ENCODE measurements around the gene RAX. TPM values are rescaled to one million over a fixed set of nuclear protein-coding genes. Genes with fewer than 3 reads are reported as not detected.

Gene RAX
- total RNA-seq, 2 donors from 2014 or later, result not detected

DNA sequence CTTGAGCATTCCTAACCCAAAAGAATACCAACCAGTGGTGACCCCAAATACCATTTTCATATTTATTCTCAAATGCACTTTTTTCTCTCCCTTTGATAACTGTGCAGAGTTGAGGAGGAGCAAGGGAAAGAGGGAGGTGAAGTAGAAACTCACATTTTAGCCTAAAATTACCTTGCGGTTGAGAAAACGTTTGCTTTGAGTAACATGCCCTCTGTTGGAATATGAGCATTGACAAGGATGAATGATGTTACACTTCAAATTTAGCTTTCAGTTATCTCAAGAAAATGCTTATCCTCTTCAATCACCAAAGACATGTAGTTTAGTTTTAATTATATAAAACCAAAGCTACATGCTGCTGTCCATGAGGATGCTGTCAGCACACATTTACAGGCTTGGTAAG is 50.9 kb downstream of the RAX start:
- no peaks in the 10 kb centered on the region for H3K9me3 ChIP-seq (ENCODE audit: control insufficient read depth, low read length, poor library complexity, severe bottlenecking)
- Mint-ChIP-seq H3K4me1 (peaks cover 7% of the 10 kb centered on the region), H3K27me3 (peaks cover 89% of the 10 kb centered on the region), H3K4me3 (no peak overlapping the region), H3K27ac (no peak overlapping the region), H3K36me3 (ENCODE audit: low read depth) (peaks cover 10% of the 10 kb centered on the region)
- DNase-seq (no peak), ATAC-seq (no peak)

DNA sequence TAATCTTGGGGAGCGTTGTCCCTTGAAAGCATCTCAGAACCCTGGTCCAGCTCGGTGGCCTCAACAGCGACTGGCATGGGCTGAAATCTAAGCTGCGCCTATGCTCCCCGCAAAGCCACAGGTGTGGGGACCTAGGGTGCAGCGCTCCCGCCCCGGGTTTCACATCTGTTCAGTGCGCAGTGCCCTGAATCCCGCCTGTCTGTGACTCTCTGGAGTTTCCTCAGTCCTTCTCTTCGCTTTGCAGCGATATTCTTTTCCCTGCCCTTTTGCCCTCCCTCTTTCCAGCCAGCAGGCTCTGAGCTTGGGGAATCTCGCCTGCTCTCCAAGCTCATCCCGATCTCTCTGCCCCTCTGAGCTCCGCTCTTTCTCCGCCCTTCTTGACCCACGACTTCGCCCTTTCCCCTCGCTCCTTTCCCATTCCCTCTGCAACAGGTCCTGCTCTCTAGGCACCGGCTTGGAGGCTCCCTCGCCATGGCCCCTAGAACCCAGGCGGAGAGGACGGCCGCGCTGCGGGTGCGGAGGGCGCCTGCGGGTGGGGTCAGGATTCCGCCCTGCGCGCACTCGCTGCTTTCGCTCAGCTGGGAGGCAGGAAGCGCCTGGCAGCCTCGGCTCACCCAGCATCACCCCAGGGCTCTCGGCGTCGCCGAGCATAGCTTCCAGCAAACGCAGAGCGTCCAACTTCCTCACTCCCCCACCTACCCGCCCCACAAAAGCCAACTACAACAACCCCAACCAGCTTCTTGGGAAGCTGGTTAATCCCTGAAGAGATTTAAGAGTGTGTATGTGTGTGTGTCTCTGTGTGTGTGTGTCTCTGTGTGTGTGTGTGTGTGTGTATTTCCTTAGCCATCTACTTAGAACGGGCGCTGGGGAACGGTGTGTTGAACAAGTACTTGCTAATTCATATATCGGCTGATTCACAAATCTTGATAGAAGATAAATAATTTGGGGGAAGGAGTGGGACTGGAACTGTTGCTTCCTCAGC is 52.2 kb downstream of the RAX start:
- H3K27ac Mint-ChIP-seq, result peak overlapping the region; percentile 62
- peak overlapping the region; percentile 42 for H3K4me3 Mint-ChIP-seq
- H3K27me3 Mint-ChIP-seq, result peaks cover 87% of the 10 kb centered on the region
- no peaks in the 10 kb centered on the region for H3K9me3 ChIP-seq (ENCODE audit: control insufficient read depth, low read length, poor library complexity, severe bottlenecking)
- no peak for ATAC-seq
- no peak for DNase-seq
- peaks cover 7% of the 10 kb centered on the region for H3K4me1 Mint-ChIP-seq
- peaks cover 10% of the 10 kb centered on the region for H3K36me3 Mint-ChIP-seq (ENCODE audit: low read depth)

DNA sequence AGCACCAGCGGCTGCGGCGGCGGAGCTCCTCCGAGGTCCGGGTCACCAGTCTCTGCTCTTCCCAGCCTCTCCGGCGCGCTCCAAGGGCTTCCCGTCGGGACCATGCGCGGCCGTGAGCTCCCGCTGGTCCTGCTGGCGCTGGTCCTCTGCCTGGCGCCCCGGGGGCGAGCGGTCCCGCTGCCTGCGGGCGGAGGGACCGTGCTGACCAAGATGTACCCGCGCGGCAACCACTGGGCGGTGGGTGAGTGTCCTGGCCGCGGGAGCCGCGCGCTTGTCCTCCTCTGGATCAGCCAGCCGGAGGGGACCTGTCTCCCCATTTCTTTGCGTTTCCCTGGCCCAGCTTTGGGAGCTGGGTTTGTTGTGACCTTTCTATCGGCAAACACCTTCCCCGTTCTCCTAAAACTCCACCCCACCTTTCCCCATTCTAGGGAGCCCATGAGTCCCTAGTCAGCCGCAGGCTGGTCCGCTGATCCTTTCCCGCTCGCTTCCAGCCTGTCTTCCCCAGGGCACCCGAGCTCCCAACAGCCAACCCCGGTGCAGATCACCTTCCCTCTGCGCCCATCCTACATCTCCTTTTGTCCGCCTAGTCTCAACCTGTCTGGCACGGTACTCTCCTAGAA is 53.0 kb downstream of the RAX start:
- Mint-ChIP-seq H3K4me3 (peak overlapping the region; percentile 74), H3K27me3 (peaks cover 86% of the 10 kb centered on the region), H3K4me1 (peaks cover 7% of the 10 kb centered on the region), H3K27ac (peak overlapping the region; percentile 62), H3K36me3 (ENCODE audit: low read depth) (peaks cover 7% of the 10 kb centered on the region)
- H3K9me3 ChIP-seq (ENCODE audit: control insufficient read depth, low read length, poor library complexity, severe bottlenecking), result no peaks in the 10 kb centered on the region
- no peak for ATAC-seq
- DNase-seq, result no peak

DNA sequence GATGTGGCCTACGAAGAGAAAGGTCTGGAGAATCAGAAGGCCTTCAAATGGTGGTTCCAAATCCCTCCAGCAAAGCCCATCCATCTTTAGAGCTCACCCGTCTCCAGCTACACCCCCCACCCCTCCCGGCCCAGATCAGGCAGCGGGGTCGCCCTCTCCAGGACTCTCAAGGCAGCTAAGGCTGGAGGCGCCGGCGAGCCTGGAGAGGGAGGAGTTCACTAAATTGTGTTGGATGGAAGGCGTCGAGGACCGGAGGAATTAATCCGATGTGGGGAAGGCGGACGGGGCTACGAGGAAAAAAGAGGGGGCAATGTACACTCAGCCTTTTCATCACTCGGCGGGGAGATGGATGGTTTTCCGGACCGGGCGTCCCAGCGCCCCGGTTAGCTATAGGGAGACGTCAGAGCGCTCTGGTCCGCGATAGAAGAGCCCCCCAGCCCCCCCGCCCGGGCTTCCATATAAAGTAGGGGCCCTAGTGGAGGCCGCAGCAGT is 53.5 kb downstream of the RAX start, which contains the start of gene GRP:
Gene GRP (plus strand): TSS at position 487 of the 492 bp plus-strand sequence. CDS start 108 bp downstream, outside the sequence.
- Mint-ChIP-seq H3K27me3 (peaks cover 88% of the 10 kb centered on the region), H3K27ac (peak within 1 kb of the TSS; percentile 62), H3K36me3 (ENCODE audit: low read depth) (peaks cover 7% of the 10 kb centered on the region), H3K4me3 (peak within 1 kb of the TSS; percentile 74), H3K4me1 (peaks cover 7% of the 10 kb centered on the region)
- H3K9me3 ChIP-seq (ENCODE audit: control insufficient read depth, low read length, poor library complexity, severe bottlenecking), result no peaks in the 10 kb centered on the region
- DNase-seq (no peak), ATAC-seq (no peak)

DNA sequence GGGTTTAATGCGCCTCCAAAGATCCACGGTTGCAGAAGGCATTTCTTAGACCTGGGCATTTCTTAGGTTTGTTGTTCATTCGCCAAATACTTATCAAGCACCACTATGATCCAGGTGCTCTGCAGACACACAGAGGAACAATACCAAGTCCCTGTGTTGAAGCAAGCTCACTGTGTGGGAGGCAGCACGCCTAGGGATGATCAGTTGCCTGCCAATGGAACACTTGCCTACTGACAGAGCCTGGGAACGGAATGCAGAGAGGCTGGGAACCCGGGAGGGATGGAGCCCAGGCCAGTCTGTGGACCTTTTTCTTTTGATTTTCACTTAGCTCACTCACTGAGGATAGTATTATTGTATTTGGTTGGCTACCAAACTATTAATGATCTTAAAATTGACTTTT is 55.2 kb downstream of the RAX start:
- H3K9me3 ChIP-seq (ENCODE audit: control insufficient read depth, low read length, poor library complexity, severe bottlenecking), result no peaks in the 10 kb centered on the region
- no peak for ATAC-seq
- H3K27me3 Mint-ChIP-seq, result peaks cover 85% of the 10 kb centered on the region
- no peak overlapping the region for H3K27ac Mint-ChIP-seq
- H3K36me3 Mint-ChIP-seq (ENCODE audit: low read depth), result peaks cover 7% of the 10 kb centered on the region
- no peak for DNase-seq
- no peak overlapping the region for H3K4me3 Mint-ChIP-seq
- peaks cover 7% of the 10 kb centered on the region for H3K4me1 Mint-ChIP-seq

Other genes with a start within 250 kb of the RAX start
- 10 to 100 TPM; 77.7 to 78.9 TPM for gene SEC11C, start 133.6 kb downstream of the RAX start, total RNA-seq
- gene GRP, start 53.3 kb downstream of the RAX start, total RNA-seq, result not detected
- not detected for gene CPLX4, start 45.2 kb upstream of the RAX start, total RNA-seq
- 10 to 100 TPM; 47.2 to 58.1 TPM for gene LMAN1, start 85.8 kb upstream of the RAX start, total RNA-seq

Data from T-helper 17 cell (primary cell).